IMR-90 (cell line): ENCODE measurements around the gene MID2.

ENCODE experiments used
- CEBPB ChIP-seq: IDR thresholded peaks from 2 replicates; pipeline ENCODE4 v1.6.1; 2012; ENCODE audit warnings: low read depth, low read length, improper control_type of control experiment
- NFE2L2 ChIP-seq: fragments of 150-350 bp; IDR thresholded peaks from 2 replicates; pipeline ENCODE4 v1.6.1; 2016; ENCODE audit warnings: low read depth, mild to moderate bottlenecking, low read length
- POLR2A ChIP-seq: IDR thresholded peaks from 2 replicates; pipeline ENCODE4 v1.6.1; 2012; ENCODE audit warnings: mild to moderate bottlenecking, low read depth, low read length
- RAD21 ChIP-seq: IDR thresholded peaks from 2 replicates; pipeline ENCODE4 v1.6.1; 2012; ENCODE audit warnings: low read length, improper control_type of control experiment
- RCOR1 ChIP-seq: IDR thresholded peaks from 2 replicates; pipeline ENCODE4 v1.6.1; 2012; ENCODE audit warnings: mild to moderate bottlenecking, low read length, improper control_type of control experiment; ENCODE audit not compliant: insufficient replicate concordance
- TF ChIP-seq, protein P1 (sequence below): conservative IDR thresholded peaks from 2 replicates; pipeline ENCODE4 v1.5.1; 2012; ENCODE audit warnings: mild to moderate bottlenecking, low read depth, low read length, improper control_type of control experiment
- TF ChIP-seq, protein P2 (sequence below): fragments of 150-350 bp; IDR thresholded peaks from 2 replicates; pipeline ENCODE4 v1.6.1; 2017; ENCODE audit warnings: mild to moderate bottlenecking, antibody characterized with exemption, low read length, low read depth

DNA sequence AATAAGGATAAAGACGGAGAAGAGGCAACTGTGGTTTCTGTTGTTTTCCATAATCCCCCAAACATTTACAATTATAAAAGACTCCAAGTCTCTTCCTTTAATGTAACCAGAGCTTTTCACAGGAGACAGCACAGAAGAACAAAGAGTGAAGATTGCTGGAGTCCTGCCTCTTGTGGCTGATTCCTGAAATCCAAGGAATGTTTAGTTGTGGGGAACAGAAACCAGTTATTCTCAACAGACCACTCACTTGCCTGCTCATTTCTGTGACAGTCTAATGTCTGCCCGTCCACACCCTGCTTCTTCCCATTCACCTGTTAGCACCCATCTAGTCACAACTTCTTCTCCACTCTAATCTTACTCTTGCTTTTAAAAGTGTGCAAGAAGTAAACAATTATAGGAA lies 144.4 kb downstream of the MID2 start:
- no peak for TF ChIP-seq RAD21
- TF ChIP-seq, protein P1, sequence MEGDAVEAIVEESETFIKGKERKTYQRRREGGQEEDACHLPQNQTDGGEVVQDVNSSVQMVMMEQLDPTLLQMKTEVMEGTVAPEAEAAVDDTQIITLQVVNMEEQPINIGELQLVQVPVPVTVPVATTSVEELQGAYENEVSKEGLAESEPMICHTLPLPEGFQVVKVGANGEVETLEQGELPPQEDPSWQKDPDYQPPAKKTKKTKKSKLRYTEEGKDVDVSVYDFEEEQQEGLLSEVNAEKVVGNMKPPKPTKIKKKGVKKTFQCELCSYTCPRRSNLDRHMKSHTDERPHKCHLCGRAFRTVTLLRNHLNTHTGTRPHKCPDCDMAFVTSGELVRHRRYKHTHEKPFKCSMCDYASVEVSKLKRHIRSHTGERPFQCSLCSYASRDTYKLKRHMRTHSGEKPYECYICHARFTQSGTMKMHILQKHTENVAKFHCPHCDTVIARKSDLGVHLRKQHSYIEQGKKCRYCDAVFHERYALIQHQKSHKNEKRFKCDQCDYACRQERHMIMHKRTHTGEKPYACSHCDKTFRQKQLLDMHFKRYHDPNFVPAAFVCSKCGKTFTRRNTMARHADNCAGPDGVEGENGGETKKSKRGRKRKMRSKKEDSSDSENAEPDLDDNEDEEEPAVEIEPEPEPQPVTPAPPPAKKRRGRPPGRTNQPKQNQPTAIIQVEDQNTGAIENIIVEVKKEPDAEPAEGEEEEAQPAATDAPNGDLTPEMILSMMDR, result no peak
- TF ChIP-seq NFE2L2, result no peak
- TF ChIP-seq RCOR1, result no peak
- TF ChIP-seq POLR2A, result no peak
- no peak for TF ChIP-seq CEBPB
- TF ChIP-seq, protein P2, sequence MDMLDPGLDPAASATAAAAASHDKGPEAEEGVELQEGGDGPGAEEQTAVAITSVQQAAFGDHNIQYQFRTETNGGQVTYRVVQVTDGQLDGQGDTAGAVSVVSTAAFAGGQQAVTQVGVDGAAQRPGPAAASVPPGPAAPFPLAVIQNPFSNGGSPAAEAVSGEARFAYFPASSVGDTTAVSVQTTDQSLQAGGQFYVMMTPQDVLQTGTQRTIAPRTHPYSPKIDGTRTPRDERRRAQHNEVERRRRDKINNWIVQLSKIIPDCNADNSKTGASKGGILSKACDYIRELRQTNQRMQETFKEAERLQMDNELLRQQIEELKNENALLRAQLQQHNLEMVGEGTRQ, result no peak
